Body of pancreas (tissue), 4 donors: ENCODE results near the gene THSD7A.

Experiments used
- POLR2A ChIP-seq, 3 donors: fragments of 450-650 bp; IDR thresholded peaks; one replicate each; pipeline ENCODE4 v1.6.1; 2016; ENCODE audit warnings: antibody characterized with exemption in 3 of 3, mild to moderate bottlenecking in 2 of 3
- TF ChIP-seq, protein P1 (sequence below), 7 experiments: fragments of 450-650 bp in 4 of 7; fragments of 200-600 bp in 3 of 7; sonication (generic) in 3 of 7; IDR thresholded peaks; one replicate each; pipeline ENCODE4 v1.5.1; 2016 to 2019; ENCODE audit warnings: antibody characterized with exemption in 7 of 7

DNA sequence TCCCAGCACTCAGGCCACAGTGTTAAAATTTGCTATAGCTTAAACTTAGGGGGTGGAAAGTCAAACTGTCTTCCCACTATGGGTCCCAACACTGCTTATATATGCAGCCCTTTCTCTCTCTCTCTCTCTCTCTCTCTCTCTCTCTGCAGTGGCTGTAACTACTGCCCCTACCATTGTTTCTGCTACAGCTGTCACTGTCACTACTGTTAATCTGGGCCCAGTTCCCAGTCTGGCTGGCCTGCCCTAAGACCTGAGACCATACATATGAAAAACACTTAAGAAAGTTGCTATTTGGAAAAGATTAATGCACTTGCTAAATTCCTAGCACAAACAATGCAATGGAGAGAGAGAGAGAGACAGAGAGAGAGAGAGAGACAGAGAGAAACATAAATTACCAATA lies 78.6 kb downstream of the THSD7A start:
- TF ChIP-seq, protein P1, sequence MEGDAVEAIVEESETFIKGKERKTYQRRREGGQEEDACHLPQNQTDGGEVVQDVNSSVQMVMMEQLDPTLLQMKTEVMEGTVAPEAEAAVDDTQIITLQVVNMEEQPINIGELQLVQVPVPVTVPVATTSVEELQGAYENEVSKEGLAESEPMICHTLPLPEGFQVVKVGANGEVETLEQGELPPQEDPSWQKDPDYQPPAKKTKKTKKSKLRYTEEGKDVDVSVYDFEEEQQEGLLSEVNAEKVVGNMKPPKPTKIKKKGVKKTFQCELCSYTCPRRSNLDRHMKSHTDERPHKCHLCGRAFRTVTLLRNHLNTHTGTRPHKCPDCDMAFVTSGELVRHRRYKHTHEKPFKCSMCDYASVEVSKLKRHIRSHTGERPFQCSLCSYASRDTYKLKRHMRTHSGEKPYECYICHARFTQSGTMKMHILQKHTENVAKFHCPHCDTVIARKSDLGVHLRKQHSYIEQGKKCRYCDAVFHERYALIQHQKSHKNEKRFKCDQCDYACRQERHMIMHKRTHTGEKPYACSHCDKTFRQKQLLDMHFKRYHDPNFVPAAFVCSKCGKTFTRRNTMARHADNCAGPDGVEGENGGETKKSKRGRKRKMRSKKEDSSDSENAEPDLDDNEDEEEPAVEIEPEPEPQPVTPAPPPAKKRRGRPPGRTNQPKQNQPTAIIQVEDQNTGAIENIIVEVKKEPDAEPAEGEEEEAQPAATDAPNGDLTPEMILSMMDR (IDR thresholded peaks at IDR 0.05), result no peak
- no peak for TF ChIP-seq POLR2A (IDR thresholded peaks at IDR 0.05)
